Breast epithelium (tissue), 4 donors: ENCODE results near the gene GNAZ. TPM values are rescaled to one million over a fixed set of nuclear protein-coding genes. Genes with fewer than 3 reads are reported as not detected.
"Not testable (repeated sequence)": the region's sequence is repeated elsewhere in the genome, so short reads cannot be mapped to it uniquely, and the experiment has no call there.

ENCODE experiments used
- DNase-seq, 2 donors: peaks; one replicate each; pipeline ENCODE4 v3.0.0-alpha.2; 2019; ENCODE audit warnings: low spot score in 2 of 2
- H3K27ac ChIP-seq, 2 donors: fragments of 200-600 bp; sonication (generic) in 1 of 2; one replicate each; pipeline ENCODE4 v1.5.1; 2016 to 2019; ENCODE audit warnings: mild to moderate bottlenecking in 1 of 2
- H3K27me3 ChIP-seq, 2 donors: fragments of 200-600 bp; sonication (generic) in 1 of 2; one replicate each; pipeline versions ENCODE4 v1.5.1 to v1.6.0; 2017 to 2019; ENCODE audit warnings: control low read depth in 1 of 2, mild to moderate bottlenecking in 1 of 2
- H3K36me3 ChIP-seq: fragments of 200-600 bp; one replicate; pipeline ENCODE4 v1.5.1; 2019
- H3K4me1 ChIP-seq, 2 donors: fragments of 200-600 bp; sonication (generic); one replicate each; pipeline ENCODE4 v1.5.1; 2016 to 2019; ENCODE audit warnings: control low read depth in 1 of 2
- H3K4me3 ChIP-seq, 3 donors: fragments of 200-600 bp; sonication (generic); 1 replicate in 2 of 3; 2 replicates in 1 of 3; pipeline ENCODE4 v1.5.1; 2016 to 2019; ENCODE audit warnings: mild to moderate bottlenecking in 3 of 3, moderate library complexity in 2 of 3
- H3K9me3 ChIP-seq, 2 donors: fragments of 200-600 bp; sonication (generic) in 1 of 2; one replicate each; pipeline ENCODE4 v1.5.1; 2016 to 2019; ENCODE audit warnings: control low read depth in 1 of 2
- POLR2A ChIP-seq: fragments of 450-650 bp; IDR thresholded peaks from one replicate; pipeline ENCODE4 v1.6.1; 2016; ENCODE audit warnings: antibody characterized with exemption, mild to moderate bottlenecking, moderate library complexity
- POLR2AphosphoS5 ChIP-seq, 3 donors: sonication (generic); formaldehyde crosslinking; IDR thresholded peaks; one replicate each; pipeline ENCODE4 v1.6.1; 2017; ENCODE audit warnings: antibody characterized with exemption in 3 of 3
- intact Hi-C: fragments of 100-400 bp; cut with DNase I; formaldehyde crosslinking; loops from one replicate; pipeline ENCODE4 v1.15.1; 2023; ENCODE audit warnings: low total_unique reads
- total RNA-seq, 3 donors: library from RNA; depleted of rRNA; stranded (reverse); fragments of >200 nt; gene quantifications; one replicate each; pipeline ENCODE4 v1.1.0, GENCODE V29; 2016
- TF ChIP-seq, protein P1 (sequence below), 3 donors: fragments of 450-650 bp; IDR thresholded peaks; one replicate each; pipeline ENCODE4 v1.5.1; 2016 to 2017; ENCODE audit warnings: antibody characterized with exemption in 3 of 3, mild to moderate bottlenecking in 3 of 3, moderate library complexity in 3 of 3

Gene GNAZ
- total RNA-seq, 3 donors from 2014 or later = 5.0 to 15.7 (median 5.3) TPM

DNA sequence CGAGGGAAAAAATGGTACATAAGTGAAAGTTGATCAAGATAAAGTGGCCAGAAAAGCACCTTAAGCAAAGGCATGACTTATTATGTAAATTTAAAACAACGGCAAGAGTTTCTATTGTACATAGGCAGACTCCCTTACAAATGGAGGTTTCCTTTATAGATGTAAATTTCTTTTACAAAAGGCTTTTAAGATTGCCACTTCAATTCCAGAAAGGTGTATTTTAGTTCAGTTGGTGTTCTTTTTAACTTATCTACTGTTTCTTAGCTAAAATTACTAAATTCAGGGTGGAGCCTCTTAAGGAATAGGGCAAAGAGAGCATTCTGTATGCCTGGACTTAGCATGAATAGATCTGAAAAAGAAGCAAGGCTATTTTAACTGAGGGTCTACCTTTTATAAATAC, 24.9 kb upstream of the GNAZ start:
- H3K27me3 ChIP-seq = no peaks in the 10 kb centered on the region
- intact Hi-C loops = no loop called here
- no peak overlapping the region for H3K27ac ChIP-seq
- no peaks in the 10 kb centered on the region for H3K4me1 ChIP-seq
- DNase-seq = no peak
- H3K4me3 ChIP-seq = no peak overlapping the region
- TF ChIP-seq, protein P1, sequence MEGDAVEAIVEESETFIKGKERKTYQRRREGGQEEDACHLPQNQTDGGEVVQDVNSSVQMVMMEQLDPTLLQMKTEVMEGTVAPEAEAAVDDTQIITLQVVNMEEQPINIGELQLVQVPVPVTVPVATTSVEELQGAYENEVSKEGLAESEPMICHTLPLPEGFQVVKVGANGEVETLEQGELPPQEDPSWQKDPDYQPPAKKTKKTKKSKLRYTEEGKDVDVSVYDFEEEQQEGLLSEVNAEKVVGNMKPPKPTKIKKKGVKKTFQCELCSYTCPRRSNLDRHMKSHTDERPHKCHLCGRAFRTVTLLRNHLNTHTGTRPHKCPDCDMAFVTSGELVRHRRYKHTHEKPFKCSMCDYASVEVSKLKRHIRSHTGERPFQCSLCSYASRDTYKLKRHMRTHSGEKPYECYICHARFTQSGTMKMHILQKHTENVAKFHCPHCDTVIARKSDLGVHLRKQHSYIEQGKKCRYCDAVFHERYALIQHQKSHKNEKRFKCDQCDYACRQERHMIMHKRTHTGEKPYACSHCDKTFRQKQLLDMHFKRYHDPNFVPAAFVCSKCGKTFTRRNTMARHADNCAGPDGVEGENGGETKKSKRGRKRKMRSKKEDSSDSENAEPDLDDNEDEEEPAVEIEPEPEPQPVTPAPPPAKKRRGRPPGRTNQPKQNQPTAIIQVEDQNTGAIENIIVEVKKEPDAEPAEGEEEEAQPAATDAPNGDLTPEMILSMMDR (IDR thresholded peaks at IDR 0.05) = no peak
- TF ChIP-seq POLR2AphosphoS5 (IDR thresholded peaks at IDR 0.05) (no peak), POLR2A (no peak)
- peaks cover 4 to 6% of the 10 kb centered on the region in 2 donors for H3K9me3 ChIP-seq
- no peaks in the 10 kb centered on the region for H3K36me3 ChIP-seq

DNA sequence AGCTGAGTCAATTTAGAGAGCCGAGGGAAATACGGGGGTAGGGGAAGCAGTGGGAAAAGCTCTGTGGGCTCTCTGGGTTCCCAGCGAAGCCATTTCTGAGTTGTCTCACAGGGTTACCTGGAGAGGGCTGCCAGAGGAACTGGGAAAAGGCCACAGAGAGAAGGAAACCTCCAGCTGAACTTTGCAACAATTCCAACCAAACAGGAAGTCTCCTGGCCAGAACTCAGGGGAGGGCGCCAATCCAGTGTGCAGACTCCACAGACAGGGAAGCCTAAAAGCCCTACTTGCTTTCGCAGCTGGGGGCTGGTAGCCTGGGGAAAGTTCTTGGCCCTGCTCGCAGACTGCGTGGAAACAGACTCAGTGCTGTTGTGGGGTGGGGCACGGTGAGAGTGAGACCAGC, 23.1 kb upstream of the GNAZ start:
- peak overlapping the region in 1 of 2 donors; percentile 34 for H3K27ac ChIP-seq
- H3K4me1 ChIP-seq = no peaks in the 10 kb centered on the region
- no peak overlapping the region for H3K4me3 ChIP-seq
- DNase-seq = no peak
- no peak for TF ChIP-seq POLR2AphosphoS5 (IDR thresholded peaks at IDR 0.05)
- TF ChIP-seq, protein P1 (IDR thresholded peaks at IDR 0.05) = no peak
- no peak for TF ChIP-seq POLR2A
- intact Hi-C loops = no loop called here
- no peaks in the 10 kb centered on the region for H3K36me3 ChIP-seq
- peaks cover 4 to 6% of the 10 kb centered on the region in 2 donors for H3K9me3 ChIP-seq
- no peaks in the 10 kb centered on the region for H3K27me3 ChIP-seq

- TF ChIP-seq, protein P1 (IDR thresholded peaks at IDR 0.05) = no peak
- TF ChIP-seq POLR2A (no peak), POLR2AphosphoS5 (IDR thresholded peaks at IDR 0.05) (no peak)
- Histone ChIP-seq H3K27ac (peak overlapping the region in 1 of 2 donors; percentile 34), H3K4me3 (no peak overlapping the region), H3K4me1 (no peaks in the 10 kb centered on the region), H3K36me3 (no peaks in the 10 kb centered on the region), H3K27me3 (no peaks in the 10 kb centered on the region), H3K9me3 (peaks cover 4 to 6% of the 10 kb centered on the region in 2 donors)
- intact Hi-C loops = loop anchor here (2.0 kb wide), 1 partner anchor 25 kb away; no protein-coding TSS in a partner anchor
- DNase-seq = no peak
These were observed 22.6 kb upstream of the GNAZ start for GRCh38 chr22:23047742-23048141.

DNA sequence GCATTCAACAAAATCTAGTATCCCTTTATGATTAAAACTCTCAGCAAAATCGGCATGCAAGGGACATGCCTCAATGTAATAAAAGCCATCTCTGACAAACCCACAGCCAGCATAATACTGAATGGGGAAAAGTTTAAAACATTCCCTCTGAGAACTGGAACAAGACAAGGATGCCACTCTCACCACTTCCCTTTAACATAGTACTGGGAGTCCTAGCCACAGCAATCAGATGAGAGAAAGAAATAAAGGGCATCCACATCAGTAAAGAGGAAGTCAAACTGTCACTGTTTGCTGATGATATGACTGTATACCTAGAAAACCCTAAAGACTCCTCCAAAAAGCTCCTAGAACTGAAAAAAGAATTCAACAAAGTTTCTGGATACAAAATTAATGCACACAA, 19.8 kb upstream of the GNAZ start:
- H3K27me3 ChIP-seq, intact Hi-C loops, H3K27ac ChIP-seq, H3K4me1 ChIP-seq, H3K4me3 ChIP-seq, DNase-seq, H3K36me3 ChIP-seq, H3K9me3 ChIP-seq: not testable (repeated sequence)

DNA sequence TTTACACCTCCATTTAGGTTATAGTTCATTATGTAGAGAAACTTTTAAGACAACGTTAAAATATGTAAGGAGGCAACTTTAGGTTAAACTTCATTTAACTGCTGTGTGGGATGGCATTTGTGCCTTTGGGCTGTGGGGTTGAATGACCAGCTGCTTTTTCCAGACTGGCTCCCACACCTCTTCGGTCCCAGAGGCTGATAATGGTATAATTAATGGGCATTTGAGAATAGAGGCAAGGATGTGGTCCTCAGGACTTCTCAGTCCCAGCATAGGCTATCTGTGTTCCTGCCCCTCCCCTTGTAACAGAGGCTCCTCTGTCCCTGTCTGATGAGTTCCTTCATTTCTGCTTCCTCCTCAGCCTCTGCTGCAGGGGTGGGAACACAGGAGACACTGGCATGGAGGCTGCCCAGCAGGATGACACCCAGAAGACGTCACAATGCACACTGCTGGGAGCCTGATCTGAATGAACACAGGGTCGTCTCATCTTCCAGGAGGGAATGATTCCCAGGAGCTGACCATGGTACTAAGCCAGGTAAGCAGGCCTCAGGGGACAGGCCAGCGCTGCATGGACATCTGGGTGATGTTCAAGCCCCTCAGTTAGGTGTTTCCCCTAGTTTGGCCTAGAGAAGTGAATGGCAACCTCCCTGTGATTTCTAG, 17.1 kb upstream of the GNAZ start:
- TF ChIP-seq POLR2A (no peak), POLR2AphosphoS5 (IDR thresholded peaks at IDR 0.05) (no peak)
- TF ChIP-seq, protein P1 (IDR thresholded peaks at IDR 0.05) = no peak
- H3K4me1 ChIP-seq = no peaks in the 10 kb centered on the region
- H3K9me3 ChIP-seq = peaks cover 5 to 14% of the 10 kb centered on the region in 2 donors
- H3K36me3 ChIP-seq = no peaks in the 10 kb centered on the region
- intact Hi-C loops = no loop called here
- no peak overlapping the region for H3K27ac ChIP-seq
- H3K4me3 ChIP-seq = no peak overlapping the region
- DNase-seq = no peak
- H3K27me3 ChIP-seq = no peaks in the 10 kb centered on the region
